NT2/D1 (cell line): ENCODE results near the gene OXGR1.

ENCODE experiments used
- SUZ12 ChIP-seq: IDR thresholded peaks from 2 replicates; pipeline ENCODE4 v1.6.1; 2011; ENCODE audit not compliant: insufficient read length, insufficient read depth; ENCODE audit errors: extremely low read depth
- YY1 ChIP-seq: IDR thresholded peaks from 2 replicates; pipeline ENCODE4 v1.6.1; 2011; ENCODE audit not compliant: insufficient read length, insufficient read depth
- ZNF274 ChIP-seq: IDR thresholded peaks from 2 replicates; pipeline ENCODE4 v1.6.1; 2011; ENCODE audit warnings: mild to moderate bottlenecking, low read depth, low read length

GRCh38 chr13:96992633-96993032, 1.6 kb downstream of the OXGR1 start:
- TF ChIP-seq SUZ12 (no peak), ZNF274 (no peak), YY1 (no peak)
